Suprapubic skin (tissue), 4 donors: ENCODE data around the gene IQCN.

Experiments
- EP300 ChIP-seq: sonication (generic); formaldehyde crosslinking; IDR thresholded peaks from one replicate; pipeline ENCODE4 v1.6.1; 2017; ENCODE audit warnings: antibody characterized with exemption
- POLR2A ChIP-seq, 2 donors: fragments of 450-650 bp; IDR thresholded peaks; one replicate each; pipeline ENCODE4 v1.6.1; 2017; ENCODE audit warnings: antibody characterized with exemption in 2 of 2, mild to moderate bottlenecking in 2 of 2, moderate library complexity in 2 of 2
- POLR2AphosphoS5 ChIP-seq, 3 donors: sonication (generic); formaldehyde crosslinking; IDR thresholded peaks; one replicate each; pipeline ENCODE4 v1.6.1; 2017; ENCODE audit warnings: antibody characterized with exemption in 3 of 3
- TF ChIP-seq, protein P1 (sequence below), 2 donors: fragments of 200-600 bp in 1 of 2; fragments of 450-650 bp in 1 of 2; sonication (generic) in 1 of 2; IDR thresholded peaks; one replicate each; pipeline ENCODE4 v1.5.1; 2016 to 2019; ENCODE audit warnings: antibody characterized with exemption in 2 of 2, mild to moderate bottlenecking in 1 of 2, moderate library complexity in 1 of 2

DNA sequence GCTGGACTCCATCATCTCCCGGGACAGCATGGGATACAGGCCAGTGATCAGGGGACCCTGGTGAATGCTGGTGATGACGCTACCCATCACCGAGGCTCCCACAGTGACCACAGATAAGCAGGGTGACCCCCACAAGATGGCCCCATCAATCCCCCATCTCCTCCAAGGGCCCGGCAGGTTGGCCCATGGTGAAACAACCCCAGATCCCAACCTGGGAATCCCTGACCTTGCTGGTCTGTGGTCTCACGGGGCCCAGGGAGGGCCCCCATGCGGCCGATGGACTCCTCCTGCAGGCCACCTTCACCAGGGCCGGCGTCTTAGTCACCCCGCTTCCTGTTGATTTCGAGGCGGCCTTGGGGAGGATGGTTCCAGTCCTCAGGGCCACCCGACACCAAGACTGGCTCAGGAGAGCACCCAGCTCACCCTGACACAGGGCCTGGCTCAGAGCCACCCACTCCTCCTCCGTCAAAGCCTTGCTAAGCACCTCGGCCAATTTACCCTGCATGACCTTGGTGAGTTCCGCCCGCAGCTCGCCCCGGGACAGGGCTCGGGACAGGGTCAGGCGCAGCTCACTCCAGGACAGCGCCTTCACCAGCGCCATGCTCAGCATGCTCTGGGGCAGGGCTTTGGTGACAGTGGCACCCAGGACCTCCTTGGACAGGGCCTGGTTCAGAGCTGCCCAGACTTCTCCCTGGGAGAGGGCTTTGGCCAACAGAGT, 10.0 kb downstream of the IQCN start:
- no peak for TF ChIP-seq POLR2AphosphoS5 (IDR thresholded peaks at IDR 0.05)
- TF ChIP-seq, protein P1, sequence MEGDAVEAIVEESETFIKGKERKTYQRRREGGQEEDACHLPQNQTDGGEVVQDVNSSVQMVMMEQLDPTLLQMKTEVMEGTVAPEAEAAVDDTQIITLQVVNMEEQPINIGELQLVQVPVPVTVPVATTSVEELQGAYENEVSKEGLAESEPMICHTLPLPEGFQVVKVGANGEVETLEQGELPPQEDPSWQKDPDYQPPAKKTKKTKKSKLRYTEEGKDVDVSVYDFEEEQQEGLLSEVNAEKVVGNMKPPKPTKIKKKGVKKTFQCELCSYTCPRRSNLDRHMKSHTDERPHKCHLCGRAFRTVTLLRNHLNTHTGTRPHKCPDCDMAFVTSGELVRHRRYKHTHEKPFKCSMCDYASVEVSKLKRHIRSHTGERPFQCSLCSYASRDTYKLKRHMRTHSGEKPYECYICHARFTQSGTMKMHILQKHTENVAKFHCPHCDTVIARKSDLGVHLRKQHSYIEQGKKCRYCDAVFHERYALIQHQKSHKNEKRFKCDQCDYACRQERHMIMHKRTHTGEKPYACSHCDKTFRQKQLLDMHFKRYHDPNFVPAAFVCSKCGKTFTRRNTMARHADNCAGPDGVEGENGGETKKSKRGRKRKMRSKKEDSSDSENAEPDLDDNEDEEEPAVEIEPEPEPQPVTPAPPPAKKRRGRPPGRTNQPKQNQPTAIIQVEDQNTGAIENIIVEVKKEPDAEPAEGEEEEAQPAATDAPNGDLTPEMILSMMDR (IDR thresholded peaks at IDR 0.05): no peak
- no peak for TF ChIP-seq POLR2A (IDR thresholded peaks at IDR 0.05)
- TF ChIP-seq EP300: no peak
